GM23248 (cell line): ENCODE data around the gene B9D1. TPM values are rescaled to one million over a fixed set of nuclear protein-coding genes. Genes with fewer than 3 reads are reported as not detected.

ENCODE experiments used
- DNase-seq: peaks from one replicate; pipeline ENCODE4 v3.0.0-alpha.2; 2015
- H2AFZ ChIP-seq: fragments of 200-600 bp; sonication (generic); 2 replicates; pipeline ENCODE4 v1.6.1; 2016; ENCODE audit warnings: antibody characterized with exemption
- H3F3A ChIP-seq: fragments of 200-600 bp; sonication (generic); 2 replicates; pipeline ENCODE4 v1.6.1; 2016; ENCODE audit warnings: mild to moderate bottlenecking, antibody characterized with exemption, mixed run types; ENCODE audit not compliant: insufficient read depth
- H3K27ac ChIP-seq: fragments of 200-600 bp; sonication (generic); 2 replicates; pipeline ENCODE4 v1.5.1; 2016; ENCODE audit warnings: mild to moderate bottlenecking
- H3K27me3 ChIP-seq: fragments of 200-600 bp; sonication (generic); replicated peaks from 2 replicates; pipeline ENCODE4 v1.6.1; 2016; ENCODE audit warnings: mild to moderate bottlenecking; ENCODE audit not compliant: insufficient read depth
- H3K36me3 ChIP-seq: fragments of 200-600 bp; sonication (generic); 2 replicates; pipeline ENCODE4 v1.6.1; 2016; ENCODE audit warnings: low read depth, mild to moderate bottlenecking
- H3K4me1 ChIP-seq: fragments of 200-600 bp; sonication (generic); 2 replicates; pipeline ENCODE4 v1.6.1; 2016; ENCODE audit warnings: mild to moderate bottlenecking; ENCODE audit not compliant: insufficient read depth
- H3K4me2 ChIP-seq: fragments of 200-600 bp; sonication (generic); one replicate; pipeline ENCODE4 v1.6.1; 2016; ENCODE audit warnings: mild to moderate bottlenecking; ENCODE audit not compliant: unreplicated experiment
- H3K4me3 ChIP-seq: fragments of 200-600 bp; sonication (generic); 2 replicates; pipeline ENCODE4 v1.5.1; 2016; ENCODE audit warnings: mild to moderate bottlenecking
- H3K79me2 ChIP-seq: fragments of 200-600 bp; sonication (generic); 2 replicates; pipeline ENCODE4 v1.6.1; 2016; ENCODE audit warnings: mild to moderate bottlenecking; ENCODE audit not compliant: insufficient read depth
- H3K9ac ChIP-seq: fragments of 200-600 bp; sonication (generic); 2 replicates; pipeline ENCODE4 v1.6.1; 2016; ENCODE audit warnings: mild to moderate bottlenecking
- H3K9me2 ChIP-seq: fragments of 200-600 bp; sonication (generic); 2 replicates; pipeline ENCODE4 v1.6.1; 2016; ENCODE audit warnings: mixed run types, mild to moderate bottlenecking, moderate library complexity; ENCODE audit not compliant: insufficient read depth
- H3K9me3 ChIP-seq: fragments of 200-600 bp; sonication (generic); one replicate; pipeline ENCODE4 v1.6.1; 2017; ENCODE audit warnings: low read depth
- H4K20me1 ChIP-seq: fragments of 200-600 bp; sonication (generic); 2 replicates; pipeline ENCODE4 v1.6.0; 2016; ENCODE audit not compliant: insufficient read depth
- EZH2 ChIP-seq: fragments of 200-600 bp; sonication (generic); IDR thresholded peaks from 2 replicates; pipeline ENCODE4 v1.6.1; 2018; ENCODE audit warnings: antibody characterized with exemption, mild to moderate bottlenecking; ENCODE audit not compliant: insufficient read depth, poor library complexity, severe bottlenecking
- EZH2phosphoT487 ChIP-seq: fragments of 200-600 bp; sonication (generic); IDR thresholded peaks from 2 replicates; pipeline ENCODE4 v1.6.1; 2018; ENCODE audit warnings: antibody characterized with exemption, moderate library complexity, mild to moderate bottlenecking, low read depth; ENCODE audit not compliant: insufficient read depth
- WGBS, 2 experiments: methylation state at CpG; one replicate each; pipeline ENCODE4 v1.1.6; 2015 to 2017; ENCODE audit warnings: low lambda C conversion rate in 2 of 2, low coverage in 1 of 2; ENCODE audit errors: missing lambda C conversion rate in 2 of 2; 5-methylcytosine and 5-hydroxymethylcytosine counted together
- in situ Hi-C: fragments of 300-500 bp; cut with MboI; formaldehyde crosslinking; loops from 2 replicates; pipeline ENCODE4 v1.15.0; 2020
- polyA plus RNA-seq: library from polyadenylated mRNA; unstranded; fragments of >200 nt; fragmentation: Nextera tagmentation; extraction: Ambion mirVana; gene quantifications from 2 replicates; pipeline ENCODE4 v1.2.1, GENCODE V29; 2016
- total RNA-seq: library from RNA; depleted of rRNA; stranded (reverse); fragments of >200 nt; shearing (Covaris generic); gene quantifications from 2 replicates; pipeline ENCODE4 v1.2.3, GENCODE V29; 2014

B9D1 gene
- total and polyA plus RNA-seq, 2 experiments from 2014 or later, result 15.5 to 24.4 TPM

DNA sequence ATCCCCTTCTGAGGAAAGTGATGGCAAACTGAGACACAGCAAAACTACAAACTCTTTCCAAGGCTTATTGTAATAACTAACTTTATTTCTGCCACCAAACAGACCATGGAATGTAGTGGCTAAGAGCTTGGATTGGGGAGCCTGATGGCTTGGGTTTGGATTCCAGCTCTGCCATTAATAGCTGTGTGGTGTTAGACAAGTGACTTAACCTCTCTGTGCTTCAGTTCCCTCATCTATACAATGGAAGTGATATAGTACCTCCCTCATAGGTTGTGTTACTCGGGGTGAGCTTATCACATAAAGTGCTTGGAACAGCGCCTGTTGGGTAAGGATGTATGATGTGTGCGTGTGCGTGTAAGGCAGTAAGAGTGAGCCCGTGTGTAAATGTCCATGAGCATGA lies 42.6 kb upstream of the B9D1 start:
- no peak overlapping the region for H2AFZ ChIP-seq
- H3K27ac ChIP-seq, result no peak overlapping the region
- WGBS, 2 experiments, result 78 to 80% methylated on average over 5 of the region's 5 CpGs

GRCh38 chr17:19404264-19404663 lies 41.7 kb upstream of the B9D1 start:
- H3K9me2 ChIP-seq, result no peaks in the 10 kb centered on the region
- H3K27ac ChIP-seq, result no peak overlapping the region
- in situ Hi-C loops, result no loop called here
- WGBS, 2 experiments, result 59 to 75% methylated on average over 1 of the region's 1 CpG
- no peak overlapping the region for H2AFZ ChIP-seq
- no peaks in the 10 kb centered on the region for H3K27me3 ChIP-seq
- peaks cover 2% of the 10 kb centered on the region; the same call in 1 of the 2 replicates for H3F3A ChIP-seq
- H3K9ac ChIP-seq, result no peak overlapping the region
- no peaks in the 10 kb centered on the region for H3K79me2 ChIP-seq
- DNase-seq, result no peak
- no peaks in the 10 kb centered on the region for H3K9me3 ChIP-seq
- H3K36me3 ChIP-seq, result no peaks in the 10 kb centered on the region
- no peak overlapping the region for H3K4me3 ChIP-seq
- TF ChIP-seq EZH2, result no peak
- TF ChIP-seq EZH2phosphoT487, result no peak
- H3K4me1 ChIP-seq, result peaks cover 3% of the 10 kb centered on the region
- H3K4me2 ChIP-seq, result no peak overlapping the region
- no peaks in the 10 kb centered on the region for H4K20me1 ChIP-seq

More for the DNA sequence above, 42.6 kb upstream of the B9D1 start:
- H3F3A ChIP-seq, result peaks cover 11% of the 10 kb centered on the region
- no peaks in the 10 kb centered on the region for H3K9me2 ChIP-seq
- TF ChIP-seq EZH2 (no peak), EZH2phosphoT487 (no peak)
- no peaks in the 10 kb centered on the region for H3K9me3 ChIP-seq
- no peaks in the 10 kb centered on the region for H3K79me2 ChIP-seq
- H3K9ac ChIP-seq, result no peak overlapping the region
- H4K20me1 ChIP-seq, result no peaks in the 10 kb centered on the region
- H3K4me3 ChIP-seq, result no peak overlapping the region
- H3K4me2 ChIP-seq, result no peak overlapping the region
- in situ Hi-C loops, result no loop called here
- H3K36me3 ChIP-seq, result no peaks in the 10 kb centered on the region
- H3K27me3 ChIP-seq, result no peaks in the 10 kb centered on the region
- peaks cover 11% of the 10 kb centered on the region for H3K4me1 ChIP-seq
- no peak for DNase-seq

GRCh38 chr17:19403021-19403420 lies 40.5 kb upstream of the B9D1 start:
- 88 to 89% methylated on average over 4 of the region's 4 CpGs for WGBS, 2 experiments
- H3K4me3 ChIP-seq, result no peak overlapping the region
- H3K9ac ChIP-seq, result no peak overlapping the region
- H3K36me3 ChIP-seq, result no peaks in the 10 kb centered on the region
- H3K27me3 ChIP-seq, result no peaks in the 10 kb centered on the region
- no peak overlapping the region for H3K27ac ChIP-seq
- in situ Hi-C loops, result no loop called here
- TF ChIP-seq EZH2phosphoT487 (no peak), EZH2 (no peak)
- no peaks in the 10 kb centered on the region for H3K79me2 ChIP-seq
- DNase-seq, result no peak
- no peaks in the 10 kb centered on the region for H3K9me3 ChIP-seq
- H3F3A ChIP-seq, result no peaks in the 10 kb centered on the region
- no peaks in the 10 kb centered on the region for H3K9me2 ChIP-seq
- H4K20me1 ChIP-seq, result no peaks in the 10 kb centered on the region
- no peak overlapping the region for H3K4me2 ChIP-seq
- no peak overlapping the region for H2AFZ ChIP-seq
- peaks cover 9% of the 10 kb centered on the region for H3K4me1 ChIP-seq

- Histone ChIP-seq H3K27ac (no peak overlapping the region), H3K4me3 (no peak overlapping the region), H3K27me3 (no peaks in the 10 kb centered on the region), H4K20me1 (no peaks in the 10 kb centered on the region), H3K9ac (no peak overlapping the region), H3K9me2 (no peaks in the 10 kb centered on the region), H3K9me3 (no peaks in the 10 kb centered on the region), H2AFZ (no peak overlapping the region), H3K4me2 (no peak overlapping the region), H3K79me2 (no peaks in the 10 kb centered on the region), H3K4me1 (peaks cover 12% of the 10 kb centered on the region), H3K36me3 (no peaks in the 10 kb centered on the region), H3F3A (no peaks in the 10 kb centered on the region)
- TF ChIP-seq EZH2 (no peak), EZH2phosphoT487 (no peak)
- no peak for DNase-seq
- in situ Hi-C loops, result no loop called here
- 18 to 26% methylated on average over 1 of the region's 1 CpG for WGBS, 2 experiments
Measured at GRCh38 chr17:19402171-19402570, 39.6 kb upstream of the B9D1 start.
